Measurements from ENCODE around the gene ASPRV1. TPM values are rescaled to one million over a fixed set of nuclear protein-coding genes. Genes with fewer than 3 reads are reported as not detected.

ASPRV1 gene
- total and polyA plus RNA-seq, 10 of the 15 experiments (the other 5 are each of a cell fraction or from before 2014, with no cell fraction given) = 0.11 to 1.1 (median 0.33) TPM

- no peak for DNase-seq (ENCODE audit: low read depth, low spot score)
- H4K20me1 ChIP-seq (ENCODE audit: control insufficient read depth, insufficient read depth) = no peaks in the 10 kb centered on the region
- no peaks in the 10 kb centered on the region for H3K4me1 ChIP-seq (ENCODE audit: control insufficient read depth, insufficient read depth, low read length)
- no peak overlapping the region for H3K9ac ChIP-seq (ENCODE audit: control insufficient read depth, insufficient read depth, low read length)
- no peak overlapping the region for H2AFZ ChIP-seq (ENCODE audit: control insufficient read depth, low read depth, low read length)
- in situ Hi-C loops (cut with MboI) (no loop called here), intact Hi-C loops (cut with micrococcal nuclease; ENCODE audit: unreplicated experiment) (no loop called here)
- BruUV-seq (replicated peaks) = no TSS peak
- ChIA-PET SMC1A (ENCODE audit: uncharacterized antibody, unreplicated experiment) (no interaction called here), RAD21 (ENCODE audit: unreplicated experiment) (no interaction called here), CTCF (no interaction called here), POLR2A (interaction anchor here (0.7 kb wide), 1 partner anchor 478 kb away, joined by 3 read pairs; no protein-coding TSS in a partner anchor)
- FAIRE-seq = no peak
- H3K36me3 ChIP-seq (ENCODE audit: control insufficient read depth in 2 of 2, insufficient read depth in 2 of 2, low read length in 1 of 2) = no peaks in the 10 kb centered on the region
- no peak overlapping the region for H3K27ac ChIP-seq (ENCODE audit: control insufficient read depth, insufficient read depth)
- no peaks in the 10 kb centered on the region for H3K27me3 ChIP-seq (replicated peaks in 1 of 2; ENCODE audit: control insufficient read depth in 2 of 2, insufficient read depth in 2 of 2, low read length in 1 of 2)
- no peak for ATAC-seq
- H3K9me3 ChIP-seq (replicated peaks; ENCODE audit: control insufficient read depth, insufficient read depth, low read length) = no peaks in the 10 kb centered on the region
- H3K4me3 ChIP-seq = no peak overlapping the region
- WGBS (ENCODE audit: insufficient coverage, insufficient replicate concordance, low lambda C conversion rate, missing lambda C conversion rate) = 22% methylated on average over 1 of the region's 1 CpG
- H3K4me2 ChIP-seq (ENCODE audit: control insufficient read depth, insufficient read depth) = no peak overlapping the region
- H3K79me2 ChIP-seq (ENCODE audit: control insufficient read depth, insufficient read depth, low read length) = no peaks in the 10 kb centered on the region
- no peak for TF ChIP-seq NBN (IDR thresholded peaks at IDR 0.05)
- no peak for TF ChIP-seq MEF2A (IDR thresholded peaks at IDR 0.05; ENCODE audit: insufficient read depth, low read depth, low read length)
- no peak for TF ChIP-seq NFYA (IDR thresholded peaks at IDR 0.05; ENCODE audit: borderline replicate concordance, low read depth, low read length)
- no peak for TF ChIP-seq NFXL1 (IDR thresholded peaks at IDR 0.05; ENCODE audit: borderline replicate concordance)
- no peak for TF ChIP-seq RCOR1 (conservative IDR thresholded peaks at IDR 0.05; ENCODE audit: low read depth, low read length)
- TF ChIP-seq MLLT1 (IDR thresholded peaks at IDR 0.05) = no peak
- TF ChIP-seq RELB (IDR thresholded peaks at IDR 0.05; ENCODE audit: low read depth) = no peak
- TF ChIP-seq IRF4 (IDR thresholded peaks at IDR 0.05; ENCODE audit: low read depth, low read length) = no peak
- TF ChIP-seq RAD21 (IDR thresholded peaks at IDR 0.05; ENCODE audit: insufficient read depth, low read depth, low read length) = no peak
- no peak for TF ChIP-seq TAF1 (IDR thresholded peaks at IDR 0.05; ENCODE audit: borderline replicate concordance, low read depth, low read length)
- no peak for TF ChIP-seq DPF2 (IDR thresholded peaks at IDR 0.05)
- no peak for TF ChIP-seq JUNB (IDR thresholded peaks at IDR 0.05)
- no peak for TF ChIP-seq KLF5 (IDR thresholded peaks at IDR 0.05; ENCODE audit: partially characterized antibody)
- TF ChIP-seq ZBTB40 (IDR thresholded peaks at IDR 0.05; ENCODE audit: borderline replicate concordance) = no peak
- TF ChIP-seq SREBF1 (IDR thresholded peaks at IDR 0.05; ENCODE audit: low read length) = no peak
- no peak for TF ChIP-seq USF2 (IDR thresholded peaks at IDR 0.05; ENCODE audit: borderline replicate concordance, low read depth, low read length)
- TF ChIP-seq POLR2AphosphoS2 (IDR thresholded peaks at IDR 0.05; ENCODE audit: low read depth, low read length) = no peak
- TF ChIP-seq CHD4 (IDR thresholded peaks at IDR 0.05) = no peak
- no peak for TF ChIP-seq MTA3 (IDR thresholded peaks at IDR 0.05; ENCODE audit: borderline replicate concordance, low read length)
Measured at GRCh38 chr2:69972822-69973221, 11.4 kb upstream of the ASPRV1 start.
